HT-29 (cell line): Measurements from ENCODE around the gene OR4D10. TPM values are rescaled to one million over a fixed set of nuclear protein-coding genes. Genes with fewer than 3 reads are reported as not detected.
"Not testable (repeated sequence)": the region's sequence is repeated elsewhere in the genome, so short reads cannot be mapped to it uniquely, and the experiment has no call there.

ENCODE experiments used
- DNase-seq: peaks from one replicate; pipeline ENCODE4 v3.0.0-alpha.2; 2015; ENCODE audit warnings: low spot score
- total RNA-seq: library from RNA; depleted of rRNA; stranded (reverse); fragments of >200 nt; shearing (Covaris generic); gene quantifications from 2 replicates; pipeline ENCODE4 v1.2.3, GENCODE V29; 2014; rRNA removed

OR4D10 gene
- total RNA-seq: not detected in 2 replicates

DNA sequence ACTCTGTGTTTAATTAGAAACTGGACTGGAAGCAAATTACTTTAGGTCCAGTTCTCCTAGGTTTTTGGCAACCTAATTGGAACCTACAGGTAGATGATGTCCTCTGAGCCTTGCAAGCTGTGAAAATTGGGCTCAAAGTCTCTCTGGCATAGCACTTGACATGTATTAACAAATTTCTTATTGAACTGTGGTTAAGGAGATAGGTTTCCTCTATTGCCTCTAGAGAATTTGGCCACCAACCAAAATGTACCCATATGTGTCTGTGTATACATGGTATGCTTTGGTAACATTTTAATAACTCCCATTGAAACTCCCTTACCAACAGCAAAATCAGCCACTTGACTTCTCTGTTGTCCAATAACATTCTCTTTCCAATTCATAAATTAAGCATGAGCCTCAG lies at the start of gene OR4D10:
TSS of gene OR4D10 (plus strand) at position 301 of the 400 bp plus-strand sequence. CDS start 4,115 bp downstream, outside the sequence.
- no peak for DNase-seq

DNA sequence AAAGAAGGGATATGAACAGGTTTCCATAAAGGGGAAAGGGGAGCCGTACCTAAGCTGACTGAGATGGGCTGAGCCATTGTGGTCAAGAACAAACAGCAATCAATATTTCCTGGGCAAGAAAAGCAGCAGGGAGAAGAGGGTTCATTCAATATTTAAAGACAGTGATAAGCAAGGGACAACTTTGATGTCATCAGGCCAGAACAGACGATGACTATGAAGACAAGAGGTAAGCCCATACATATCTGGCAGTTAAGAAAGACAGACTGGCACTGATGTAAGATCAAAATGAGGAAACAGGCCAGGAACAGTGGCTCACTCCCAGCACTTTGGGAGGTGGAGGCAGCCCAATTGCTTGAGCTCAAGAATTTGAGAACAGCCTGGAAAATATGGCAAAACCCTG lies 49.3 kb upstream of the OR4D10 start:
- no peak for DNase-seq

GRCh38 chr11:59425131-59425530 lies 48.0 kb upstream of the OR4D10 start:
- no peak for DNase-seq

GRCh38 chr11:59426361-59427067 lies 46.6 kb upstream of the OR4D10 start, which contains the start of gene OR5A2:
Gene OR5A2 (minus strand): TSS chr11:59426413. CDS start chr11:59422953, 3,460 bp downstream.
- no peak for DNase-seq

DNA sequence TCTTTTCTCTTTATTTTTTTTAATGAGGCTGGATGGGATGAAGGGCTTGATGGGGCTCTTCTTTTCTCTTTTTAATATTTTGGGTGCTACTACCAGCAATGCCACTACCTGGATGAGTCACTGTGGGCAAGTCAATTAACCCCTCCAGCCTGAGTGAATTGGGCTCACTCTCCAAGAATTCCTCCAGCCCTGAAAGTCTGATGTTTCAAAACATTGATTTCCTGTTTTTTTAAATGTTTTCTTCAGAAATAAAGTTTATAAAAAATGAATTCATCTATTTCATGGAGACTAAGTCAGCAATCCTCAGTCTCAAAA lies 46.1 kb upstream of the OR4D10 start:
- no peak for DNase-seq

DNA sequence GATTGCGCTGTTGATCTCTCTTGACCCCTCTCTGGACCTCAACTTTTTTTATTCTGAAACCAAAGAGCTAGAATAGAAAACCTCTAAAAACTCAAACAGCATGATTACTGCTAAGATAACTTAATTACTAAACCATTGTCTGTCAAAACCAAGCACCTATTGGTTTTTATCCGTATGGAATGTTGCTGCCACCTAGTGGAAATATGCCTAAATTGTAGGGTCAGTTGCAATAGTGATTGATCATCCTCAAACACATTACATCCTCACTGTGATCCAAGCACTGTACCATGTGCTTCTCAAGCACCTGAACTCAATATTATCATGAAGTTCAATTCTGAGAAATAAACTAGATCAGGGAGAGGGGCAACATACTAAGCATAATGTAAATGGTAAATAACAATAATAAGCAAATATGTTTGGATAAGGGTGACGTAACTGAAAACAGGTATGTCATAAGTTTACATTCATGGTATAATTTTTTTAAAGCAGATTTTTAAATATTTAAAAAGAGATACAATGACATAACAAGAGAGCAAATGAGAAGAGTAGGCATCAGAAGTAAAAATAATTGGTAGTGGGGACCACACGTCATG lies 43.1 kb upstream of the OR4D10 start:
- peak; percentile 89 for DNase-seq

DNA sequence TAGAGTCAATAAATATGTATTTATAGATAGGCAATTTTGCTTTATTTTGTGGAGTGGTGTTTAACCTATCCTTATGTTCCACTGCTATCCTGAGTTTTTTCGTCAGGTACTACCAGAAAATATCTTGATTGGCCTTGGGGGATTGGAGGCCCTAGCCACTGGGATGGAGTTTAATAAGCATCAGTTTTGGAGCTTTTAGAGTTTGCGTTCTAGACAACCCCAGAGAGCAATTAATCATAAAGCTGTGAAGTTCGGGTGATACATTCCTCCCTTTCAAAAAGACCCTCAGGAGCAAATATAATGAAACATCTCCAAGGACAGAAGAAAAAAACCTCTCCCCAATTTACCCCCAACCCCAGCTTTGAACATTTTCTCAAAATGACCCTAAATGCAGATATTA lies 36.9 kb upstream of the OR4D10 start, which contains the start of gene OR5A1:
TSS of gene OR5A1 (plus strand) at position 301 of the 400 bp plus-strand sequence. CDS start 6,700 bp downstream, outside the sequence.
- no peak for DNase-seq

DNA sequence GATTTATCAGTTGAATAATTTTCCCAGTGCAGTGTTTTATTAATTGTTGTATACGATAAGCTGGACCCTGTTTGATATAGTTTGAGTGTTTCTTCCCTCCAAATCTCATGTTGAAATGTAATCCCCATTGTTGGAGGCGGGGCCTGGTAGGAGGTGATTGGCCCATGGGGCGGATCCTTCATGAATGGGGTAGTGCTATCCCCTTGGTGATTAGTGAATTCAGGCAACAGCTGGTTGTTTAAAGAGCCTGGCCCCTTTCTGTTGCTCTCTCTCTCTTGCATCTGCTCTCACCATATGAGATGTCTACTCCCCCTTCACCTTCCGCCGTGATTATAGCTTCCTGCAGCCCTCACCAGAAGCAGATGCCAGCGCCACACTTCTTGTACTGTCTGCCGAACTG lies 35.3 kb upstream of the OR4D10 start:
- no peak for DNase-seq

- DNase-seq: not testable (repeated sequence)
Measured at GRCh38 chr11:59445624-59446023, 27.5 kb upstream of the OR4D10 start.

DNA sequence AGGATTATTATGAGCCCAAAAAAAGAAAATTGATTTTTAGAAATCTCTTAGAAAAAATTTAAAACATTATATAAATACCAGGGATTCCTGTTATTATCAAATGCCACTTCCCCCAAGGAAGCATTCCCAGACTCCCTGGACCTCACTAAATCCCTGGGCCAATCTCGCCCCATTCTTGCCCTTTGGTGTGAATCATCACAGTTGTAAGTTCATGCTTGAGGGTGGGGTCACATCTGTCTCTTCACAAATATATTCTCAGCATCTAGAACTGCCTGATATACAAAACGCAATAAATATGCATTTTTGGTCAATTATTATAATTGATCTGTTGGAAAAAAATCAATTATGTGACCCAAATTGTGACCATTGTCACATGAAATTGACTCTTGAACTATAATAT lies 24.6 kb upstream of the OR4D10 start:
- no peak for DNase-seq

GRCh38 chr11:59456661-59457060 lies 16.5 kb upstream of the OR4D10 start, which contains the start of gene OR4D6:
Gene OR4D6 (plus strand): TSS chr11:59456961. CDS start chr11:59456961, 0 bp downstream.
- no peak for DNase-seq

- DNase-seq: no peak
Measured at GRCh38 chr11:59459916-59460315, 13.2 kb upstream of the OR4D10 start.

DNA sequence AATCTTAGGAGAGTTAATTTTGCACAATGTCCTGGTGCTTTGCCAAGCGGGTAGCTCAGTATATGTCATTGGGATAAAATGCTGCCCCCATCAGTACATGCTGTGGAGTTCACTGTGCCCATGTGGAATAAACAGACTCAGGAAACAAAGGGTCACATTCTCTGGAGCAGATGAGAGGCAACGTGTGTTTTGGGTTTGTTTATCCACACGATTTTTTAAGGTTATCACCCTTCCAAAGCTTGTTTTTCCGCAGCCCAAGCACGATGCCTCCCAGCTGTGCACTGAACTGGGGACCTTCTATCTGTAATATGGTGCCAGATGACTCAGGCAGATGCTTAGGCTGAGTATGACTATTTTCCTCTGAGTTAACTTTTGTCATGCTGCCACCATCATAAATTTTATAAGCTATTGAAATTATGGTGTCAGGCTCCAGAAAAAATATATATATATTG lies 9.9 kb upstream of the OR4D10 start:
- DNase-seq: peak; percentile 23

DNA sequence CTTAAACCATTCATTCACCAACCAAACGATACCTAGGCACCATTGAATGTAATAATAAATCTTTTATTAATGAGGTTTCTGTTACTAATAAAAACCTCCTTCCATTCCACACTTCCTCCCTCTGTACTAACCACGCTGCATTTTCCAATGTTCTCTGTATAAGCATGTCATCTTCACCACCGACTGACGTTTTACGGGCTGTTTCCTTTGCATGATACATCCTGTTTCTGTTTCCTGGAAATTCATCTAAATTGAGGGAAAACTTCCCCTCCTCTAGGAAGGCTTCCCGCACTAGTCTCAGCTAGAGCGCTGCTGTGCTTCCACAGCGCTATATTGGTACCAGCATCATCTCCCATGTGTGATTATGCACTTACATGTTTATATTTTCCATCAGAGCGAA lies 2.1 kb downstream of the OR4D10 start:
- no peak for DNase-seq

GRCh38 chr11:59479906-59480305 lies 6.8 kb downstream of the OR4D10 start:
- DNase-seq: no peak

- no peak for DNase-seq
Measured at GRCh38 chr11:59480359-59480758, 7.2 kb downstream of the OR4D10 start.

- no peak for DNase-seq
Measured at GRCh38 chr11:59501931-59502330, 28.8 kb downstream of the OR4D10 start.

GRCh38 chr11:59503276-59503675 lies 30.2 kb downstream of the OR4D10 start, which contains the start of gene OR4D11:
Gene OR4D11 (plus strand): TSS chr11:59503576. CDS start chr11:59503576, 0 bp downstream.
- no peak for DNase-seq

DNA sequence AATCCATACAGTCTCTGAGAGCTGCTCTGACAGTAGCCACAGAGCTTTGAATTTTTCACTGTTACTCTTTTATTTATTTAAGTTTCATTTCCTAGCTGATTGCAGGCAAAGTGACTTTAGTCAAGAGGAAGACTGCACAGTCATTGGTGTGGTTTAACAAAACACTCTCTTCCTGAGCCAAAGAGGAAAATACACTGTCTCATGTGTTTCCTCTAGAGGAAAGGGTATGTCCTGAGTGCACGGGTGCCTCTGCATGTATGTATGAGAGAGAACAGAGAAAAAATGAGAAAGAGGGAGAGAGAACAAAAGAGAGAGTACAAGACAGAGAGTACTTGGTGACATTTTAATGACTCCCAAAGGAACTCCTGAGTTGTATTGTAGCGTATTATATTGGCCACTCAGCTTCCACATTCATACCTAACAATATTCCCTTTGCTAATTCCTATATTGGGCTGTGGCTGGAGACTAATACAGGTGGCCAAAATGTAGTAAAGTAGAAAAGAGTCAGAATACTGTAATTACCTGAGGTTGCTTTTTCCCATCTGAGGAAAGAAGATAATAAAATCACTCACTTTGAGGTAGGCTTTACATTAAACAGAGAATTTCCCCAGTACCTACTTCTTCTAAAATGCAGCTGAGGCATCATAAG lies 38.0 kb downstream of the OR4D10 start, which contains the start of gene OR4D9:
TSS of gene OR4D9 (plus strand) at position 599 of the 649 bp plus-strand sequence. CDS start 3,374 bp downstream, outside the sequence.
- no peak for DNase-seq

DNA sequence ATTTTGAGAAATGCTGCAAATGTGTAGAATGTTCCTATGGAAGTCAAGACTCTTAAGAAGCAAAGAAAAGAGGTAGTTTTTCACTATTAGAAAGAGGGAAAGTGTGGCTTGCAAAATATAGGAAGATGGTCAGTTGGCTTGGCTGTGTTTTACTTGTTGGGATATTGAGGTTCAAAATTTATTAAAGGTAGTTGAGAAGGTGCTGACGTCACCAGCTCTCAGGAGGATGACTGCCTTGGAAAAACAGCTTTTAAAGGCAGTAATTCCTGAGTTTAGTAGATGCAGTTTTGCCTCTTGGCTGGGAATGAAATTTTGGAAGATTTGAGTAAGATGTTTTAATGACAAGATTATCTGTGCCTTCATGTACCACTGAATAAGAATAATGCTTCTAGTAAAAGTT lies 38.6 kb downstream of the OR4D10 start:
- no peak for DNase-seq

GRCh38 chr11:59520139-59520538 lies 47.0 kb downstream of the OR4D10 start:
- not testable (repeated sequence) for DNase-seq

GRCh38 chr11:59520741-59521140 lies 47.6 kb downstream of the OR4D10 start:
- no peak for DNase-seq
